ENCODE results near the gene TXLNG.

DNA sequence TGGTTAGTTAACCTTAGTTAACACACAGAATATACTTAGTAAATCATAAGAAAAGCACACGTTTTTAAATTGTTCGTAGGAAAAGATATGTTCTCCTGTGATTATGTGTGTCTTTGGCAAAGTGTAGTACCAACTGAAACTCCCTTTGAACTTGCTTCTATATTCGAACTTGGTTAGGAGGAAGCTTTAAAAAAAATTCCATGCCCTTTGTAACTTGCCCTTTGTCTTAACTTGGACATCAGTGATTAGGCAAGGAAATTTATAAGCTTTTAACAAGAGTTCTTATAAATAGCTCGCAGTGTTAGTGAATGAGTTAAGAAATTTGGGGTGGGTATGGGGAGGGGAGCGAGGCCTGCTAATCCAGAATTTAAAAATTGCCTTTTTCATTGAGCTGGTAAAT lies 33.4 kb downstream of the TXLNG start:
- TF ChIP-seq GATA3 (IDR thresholded peaks at IDR 0.05; ENCODE audit: low read depth, low read length), result no peak
- TF ChIP-seq GATA2 (IDR thresholded peaks at IDR 0.05; ENCODE audit: low read depth, low read length), result no peak
